Stomach (tissue), 9 donors: ENCODE measurements around the gene BANF1. TPM values are rescaled to one million over a fixed set of nuclear protein-coding genes. Genes with fewer than 3 reads are reported as not detected.

Source experiments
- DNase-seq, 2 donors: peaks; one replicate each; pipeline versions ENCODE4 v3.0.0 to v3.0.0-alpha.2; 2013 to 2019
- H3K27ac ChIP-seq, 5 donors: fragments of 200-600 bp in 4 of 5; sonication (generic) in 4 of 5; one replicate each; pipeline ENCODE4 v1.5.1; 2013 to 2019; ENCODE audit warnings: mild to moderate bottlenecking in 1 of 5, moderate library complexity in 1 of 5
- H3K27me3 ChIP-seq, 3 donors: fragments of 200-600 bp; sonication (generic); one replicate each; pipeline ENCODE4 v1.5.1; 2017 to 2019; ENCODE audit warnings: mixed run types in 1 of 3
- H3K36me3 ChIP-seq, 4 donors: fragments of 200-600 bp; sonication (generic); 1 replicate in 3 of 4; 2 replicates in 1 of 4; pipeline ENCODE4 v1.5.1; 2016 to 2019
- H3K4me1 ChIP-seq, 4 donors: fragments of 200-600 bp; sonication (generic); one replicate each; pipeline ENCODE4 v1.5.1; 2016 to 2019
- H3K4me3 ChIP-seq, 4 donors: fragments of 200-600 bp; sonication (generic) in 3 of 4; one replicate each; pipeline ENCODE4 v1.5.1; 2016 to 2019; ENCODE audit warnings: mild to moderate bottlenecking in 1 of 4
- H3K9me3 ChIP-seq, 4 donors: fragments of 200-600 bp; sonication (generic); one replicate each; pipeline ENCODE4 v1.5.1; 2016 to 2019
- CTCF ChIP-seq, 7 experiments: fragments of 450-650 bp in 4 of 7; fragments of 200-600 bp in 3 of 7; sonication (generic) in 3 of 7; IDR thresholded peaks; one replicate each; pipeline ENCODE4 v1.5.1; 2016 to 2019; ENCODE audit warnings: antibody characterized with exemption in 7 of 7, control low read depth in 2 of 7, mild to moderate bottlenecking in 1 of 7
- EP300 ChIP-seq: sonication (generic); formaldehyde crosslinking; IDR thresholded peaks from one replicate; pipeline ENCODE4 v1.6.1; 2017; ENCODE audit warnings: antibody characterized with exemption
- POLR2A ChIP-seq, 4 donors: fragments of 450-650 bp; IDR thresholded peaks; one replicate each; pipeline ENCODE4 v1.6.1; 2016; ENCODE audit warnings: antibody characterized with exemption in 4 of 4, control low read depth in 2 of 4, mild to moderate bottlenecking in 1 of 4, moderate library complexity in 1 of 4
- POLR2AphosphoS5 ChIP-seq, 3 donors: sonication (generic); formaldehyde crosslinking; IDR thresholded peaks; one replicate each; pipeline ENCODE4 v1.6.1; 2016; ENCODE audit warnings: antibody characterized with exemption in 3 of 3
- WGBS, 5 donors: extraction: QIAGEN DNeasy Blood & Tissue Kit in 3 of 5; methylation state at CpG; one replicate each; pipeline versions ENCODE4 v1.1.5 to v1.1.7; 2013 to 2018; 5-methylcytosine and 5-hydroxymethylcytosine counted together
- intact Hi-C: fragments of 100-400 bp; cut with DNase I; formaldehyde crosslinking; loops from one replicate; pipeline ENCODE4 v1.15.1; 2023; ENCODE audit warnings: low total_unique reads
- polyA plus RNA-seq, 3 donors: library from polyadenylated mRNA; stranded (reverse); fragments of 200-250 nt; gene quantifications; one replicate each; pipeline ENCODE4 v1.2.3, GENCODE V29; 2013
- total RNA-seq, 5 donors: library from RNA; depleted of rRNA; stranded (reverse); fragments of >200 nt; gene quantifications; one replicate each; pipeline versions ENCODE4 v1.1.0 to v1.2.3, GENCODE V29; 2014 to 2016
- donor health status: healthy with polysubstance abuse.
- donor health status: Bipolar disorder and iron deficiency.
- donor health status: healthy.

BANF1 gene
- total and polyA plus RNA-seq, 8 donors = 12.3 to 207 (median 46.1) TPM

GRCh38 chr11:66032957-66033735 lies 30.8 kb downstream of the BANF1 start:
- H3K27ac ChIP-seq = no peak overlapping the region
- intact Hi-C loops = no loop called here
- no peaks in the 10 kb centered on the region for H3K4me1 ChIP-seq
- no peak overlapping the region for H3K4me3 ChIP-seq
- H3K36me3 ChIP-seq = no peaks in the 10 kb centered on the region
- 75 to 83% (median 79%) methylated on average over 8 of the region's 8 CpGs for WGBS, 5 donors
- no peaks in the 10 kb centered on the region for H3K9me3 ChIP-seq
- no peak for TF ChIP-seq CTCF (IDR thresholded peaks at IDR 0.05)
- TF ChIP-seq POLR2A (IDR thresholded peaks at IDR 0.05) = no peak
- no peak for TF ChIP-seq EP300
- TF ChIP-seq POLR2AphosphoS5 (IDR thresholded peaks at IDR 0.05) = no peak
- peaks cover 0 to 24% (median 3%) of the 10 kb centered on the region in 3 donors for H3K27me3 ChIP-seq
- no peak for DNase-seq

- 55 to 73% (median 68%) methylated on average over 7 to 9 of the region's 9 CpGs for WGBS, 5 donors
- Histone ChIP-seq H3K27me3 (peaks cover 0 to 20% (median 0%) of the 10 kb centered on the region in 3 donors), H3K36me3 (no peaks in the 10 kb centered on the region), H3K27ac (no peak overlapping the region), H3K4me3 (no peak overlapping the region), H3K9me3 (no peaks in the 10 kb centered on the region), H3K4me1 (no peaks in the 10 kb centered on the region)
- intact Hi-C loops = no loop called here
- DNase-seq = no peak
- TF ChIP-seq POLR2AphosphoS5 (IDR thresholded peaks at IDR 0.05) = no peak
- no peak for TF ChIP-seq CTCF (IDR thresholded peaks at IDR 0.05)
- no peak for TF ChIP-seq POLR2A (IDR thresholded peaks at IDR 0.05)
- TF ChIP-seq EP300 = no peak
These were observed 33.5 kb downstream of the BANF1 start for GRCh38 chr11:66035653-66036333.

- Histone ChIP-seq H3K36me3 (no peaks in the 10 kb centered on the region), H3K4me1 (no peaks in the 10 kb centered on the region), H3K27ac (no peak overlapping the region), H3K9me3 (no peaks in the 10 kb centered on the region), H3K27me3 (peaks cover 0 to 20% (median 0%) of the 10 kb centered on the region in 3 donors), H3K4me3 (no peak overlapping the region)
- WGBS, 5 donors = 79 to 88% (median 87%) methylated on average over 5 of the region's 5 CpGs
- intact Hi-C loops = no loop called here
- no peak for DNase-seq
- no peak for TF ChIP-seq POLR2A (IDR thresholded peaks at IDR 0.05)
- no peak for TF ChIP-seq CTCF (IDR thresholded peaks at IDR 0.05)
- TF ChIP-seq POLR2AphosphoS5 (IDR thresholded peaks at IDR 0.05) = no peak
- no peak for TF ChIP-seq EP300
These were observed 34.0 kb downstream of the BANF1 start for GRCh38 chr11:66036334-66036710.

GRCh38 chr11:66037327-66037726 lies 35.0 kb downstream of the BANF1 start:
- Histone ChIP-seq H3K4me3 (no peak overlapping the region), H3K36me3 (no peaks in the 10 kb centered on the region), H3K27me3 (peaks cover 0 to 20% (median 0%) of the 10 kb centered on the region in 3 donors), H3K4me1 (no peaks in the 10 kb centered on the region), H3K9me3 (no peaks in the 10 kb centered on the region), H3K27ac (no peak overlapping the region)
- TF ChIP-seq CTCF (IDR thresholded peaks at IDR 0.05) = no peak
- no peak for TF ChIP-seq POLR2AphosphoS5 (IDR thresholded peaks at IDR 0.05)
- no peak for TF ChIP-seq POLR2A (IDR thresholded peaks at IDR 0.05)
- TF ChIP-seq EP300 = no peak
- intact Hi-C loops = no loop called here
- WGBS, 5 donors = 77 to 89% (median 87%) methylated on average over 3 of the region's 3 CpGs
- DNase-seq = no peak
